ENCODE data around the gene ANO4. TPM values are rescaled to one million over a fixed set of nuclear protein-coding genes. Genes with fewer than 3 reads are reported as not detected.

The ANO4 gene
- total and polyA plus RNA-seq, 2 of the 8 experiments (the other 6 are each of a cell fraction or from before 2014, with no cell fraction given) = 1.1 to 3.4 TPM

- H3K79me1 ChIP-seq (ENCODE audit: low read depth, low read length) = no peaks in the 10 kb centered on the region
- H4K5ac ChIP-seq (ENCODE audit: insufficient read length, low read depth, low read length) = no peak overlapping the region
- no peak overlapping the region for H3K56ac ChIP-seq (replicated peaks; ENCODE audit: insufficient read length, low read depth, low read length)
- TF ChIP-seq RBBP5 (IDR thresholded peaks at IDR 0.05; ENCODE audit: borderline replicate concordance, low read depth, low read length) = no peak
- TF ChIP-seq KDM1A (IDR thresholded peaks at IDR 0.05; ENCODE audit: borderline replicate concordance, low read length) = no peak
- TF ChIP-seq SRF (IDR thresholded peaks at IDR 0.05; ENCODE audit: low read depth, low read length) = no peak
- TF ChIP-seq EZH2 (IDR thresholded peaks at IDR 0.05; ENCODE audit: low read depth, low read length, severe bottlenecking) = no peak
- no peak for TF ChIP-seq TAF1 (IDR thresholded peaks at IDR 0.05; ENCODE audit: low read depth, low read length)
- TF ChIP-seq CREB1 (IDR thresholded peaks at IDR 0.05) = no peak
- TF ChIP-seq USF2 (IDR thresholded peaks at IDR 0.05; ENCODE audit: low read length) = no peak
- no peak for TF ChIP-seq SP4 (IDR thresholded peaks at IDR 0.05; ENCODE audit: low read length)
Observed at GRCh38 chr12:100767371-100767770, 27.2 kb upstream of the ANO4 start.

More at GRCh38 chr12:100767371-100767770, 27.2 kb upstream of the ANO4 start:
- CTCF ChIA-PET (ENCODE audit: partially characterized antibody) = interaction anchor here (0.7 kb wide), 1 partner anchor 9 kb away, joined by 3 read pairs; no protein-coding TSS in a partner anchor
- Histone ChIP-seq H3K4ac (replicated peaks; ENCODE audit: insufficient read length, low read depth, low read length) (no peak overlapping the region), H3K4me3 (ENCODE audit: extremely low read depth in 1 of 4, insufficient read depth in 2 of 4, low read depth in 3 of 4, low read length in 4 of 4) (no peak overlapping the region), H3K79me2 (ENCODE audit: control insufficient read depth in 1 of 2, insufficient read depth in 2 of 2, low read length in 2 of 2) (no peaks in the 10 kb centered on the region), H3K14ac (ENCODE audit: insufficient read length) (no peak overlapping the region), H2BK20ac (ENCODE audit: low read length) (no peak overlapping the region), H3K18ac (ENCODE audit: extremely low read depth, low read length) (no peak overlapping the region), H3K27ac (ENCODE audit: low read depth, low read length) (no peak overlapping the region), H4K8ac (ENCODE audit: extremely low read depth, insufficient read depth, low read length) (no peak overlapping the region), H2AK5ac (ENCODE audit: low read depth, low read length) (no peak overlapping the region), H2BK120ac (replicated peaks; ENCODE audit: low read depth, low read length) (no peak overlapping the region), H3K23ac (ENCODE audit: insufficient read length) (no peak overlapping the region), H4K20me1 (replicated peaks in 1 of 2; ENCODE audit: control insufficient read depth in 1 of 2, insufficient read depth in 2 of 2, low read length in 2 of 2) (no peaks in the 10 kb centered on the region), H3K4me2 (ENCODE audit: insufficient read depth in 1 of 2, low read depth in 2 of 2, low read length in 2 of 2) (no peak overlapping the region), H3K27me3 (replicated peaks in 1 of 4; ENCODE audit: control insufficient read depth in 3 of 4, extremely low read depth in 1 of 4, insufficient read depth in 3 of 4, low read length in 3 of 4) (no peaks in the 10 kb centered on the region), H3K23me2 (ENCODE audit: low read depth, low read length) (no peaks in the 10 kb centered on the region), H3K9ac (replicated peaks in 1 of 4; ENCODE audit: extremely low read depth in 1 of 4, low read depth in 3 of 4, low read length in 3 of 4) (no peak overlapping the region), H3K4me1 (replicated peaks in 1 of 4; ENCODE audit: control insufficient read depth in 3 of 4, insufficient read depth in 4 of 4, low read length in 3 of 4) (no peaks in the 10 kb centered on the region), H2AFZ (ENCODE audit: low read length) (no peak overlapping the region), H4K91ac (replicated peaks; ENCODE audit: insufficient read length, low read length) (no peak overlapping the region), H2BK5ac (ENCODE audit: low read depth, low read length) (no peak overlapping the region), H2BK12ac (ENCODE audit: low read depth, low read length) (no peak overlapping the region), H2BK15ac (ENCODE audit: low read length) (no peak overlapping the region), H3K9me3 (ENCODE audit: insufficient read depth in 2 of 2, low read depth in 1 of 2, low read length in 1 of 2) (no peaks in the 10 kb centered on the region), H3K36me3 (ENCODE audit: control insufficient read depth in 2 of 4, insufficient read depth in 4 of 4, low read length in 3 of 4) (no peaks in the 10 kb centered on the region)
- POLR2A ChIA-PET (ENCODE audit: partially characterized antibody) = no interaction called here
- DNase-seq (ENCODE audit: low read depth in 1 of 2, low spot score in 2 of 2) (no peak), FAIRE-seq (no peak)
